GM12878 (cell line): ENCODE data around the gene SENP1. TPM values are rescaled to one million over a fixed set of nuclear protein-coding genes. Genes with fewer than 3 reads are reported as not detected.

ENCODE experiments used
- ATAC-seq: fragments of 200-7000 bp; cut with Tn5 transposase; 3 replicates; pipeline ENCODE4 v1.9.1; 2020; ENCODE audit warnings: mild to moderate bottlenecking, moderate library complexity
- BruUV-seq: library from RNA; stranded (reverse); fragments of 400-500 nt; replicated peaks from 2 replicates; lab custom pipeline; 2021; lab: Mats Ljungman, UMichigan
- CTCF ChIA-PET: fragments of 300-600 bp; sonication (Branson Sonifier 250); formaldehyde crosslinking; extraction: SDS; loops from one replicate; lab custom pipeline; 2021; ENCODE audit warnings: inconsistent platforms; lab: Yijun Ruan, JAX
- POLR2A ChIA-PET: fragments of 350-600 bp; formaldehyde crosslinking; extraction: SDS; loops from one replicate; lab custom pipeline; 2021; ENCODE audit warnings: inconsistent platforms; lab: Charles Lee
- RAD21 ChIA-PET: fragments of 300-600 bp; sonication (Branson Sonifier 250); formaldehyde crosslinking; loops from one replicate; lab custom pipeline; 2023; ENCODE audit warnings: antibody characterized with exemption; ENCODE audit not compliant: unreplicated experiment; lab: Charles Lee
- SMC1A ChIA-PET: fragments of 300-600 bp; sonication (Branson Sonifier 250); formaldehyde crosslinking; loops from one replicate; lab custom pipeline; 2023; ENCODE audit not compliant: unreplicated experiment, uncharacterized antibody; lab: Charles Lee
- DNase-seq: peaks from one replicate; pipeline ENCODE4 v3.0.0-alpha.2; 2011; ENCODE audit warnings: low read depth, low spot score
- FAIRE-seq: peaks from 3 replicates; lab custom pipeline; 2011; peaks lifted over from hg19 to GRCh38; lab: Jason Lieb, UNC
- H2AFZ ChIP-seq: 2 replicates; pipeline ENCODE4 v1.6.0; 2011; ENCODE audit warnings: low read depth, low read length, control low read depth; ENCODE audit not compliant: control insufficient read depth
- H3K27ac ChIP-seq: 2 replicates; pipeline ENCODE4 v1.5.1; 2011; ENCODE audit warnings: control low read depth; ENCODE audit not compliant: control insufficient read depth, insufficient read depth
- H3K27me3 ChIP-seq, 2 experiments: replicated peaks in 1 of 2; 2 replicates each; pipeline versions ENCODE4 v1.6.0 to v1.6.1; 2011; ENCODE audit warnings: low read length in 1 of 2; ENCODE audit not compliant: control insufficient read depth in 2 of 2, insufficient read depth in 2 of 2
- H3K36me3 ChIP-seq, 2 experiments: 2 replicates each; pipeline ENCODE4 v1.5.1; 2011; ENCODE audit warnings: low read length in 1 of 2; ENCODE audit not compliant: control insufficient read depth in 2 of 2, insufficient read depth in 2 of 2
- H3K4me1 ChIP-seq: 2 replicates; pipeline ENCODE4 v1.6.1; 2011; ENCODE audit warnings: mild to moderate bottlenecking, low read length, moderate library complexity, mixed read lengths; ENCODE audit not compliant: control insufficient read depth, insufficient read depth
- H3K4me2 ChIP-seq: 2 replicates; pipeline ENCODE4 v1.6.0; 2011; ENCODE audit warnings: control low read depth; ENCODE audit not compliant: control insufficient read depth, insufficient read depth
- H3K4me3 ChIP-seq: fragments of 200-600 bp; sonication (generic); 2 replicates; pipeline ENCODE4 v1.5.1; 2016
- H3K79me2 ChIP-seq: 2 replicates; pipeline ENCODE4 v1.6.0; 2011; ENCODE audit warnings: low read length; ENCODE audit not compliant: control insufficient read depth, insufficient read depth
- H3K9ac ChIP-seq: 2 replicates; pipeline ENCODE4 v1.8.0; 2011; ENCODE audit warnings: low read length, control low read depth, mixed read lengths; ENCODE audit not compliant: control insufficient read depth, insufficient read depth
- H3K9me3 ChIP-seq: replicated peaks from 3 replicates; pipeline ENCODE4 v1.5.1; 2011; ENCODE audit warnings: mild to moderate bottlenecking, low read length; ENCODE audit not compliant: control insufficient read depth, insufficient read depth
- H4K20me1 ChIP-seq: 2 replicates; pipeline ENCODE4 v1.6.0; 2011; ENCODE audit not compliant: control insufficient read depth, insufficient read depth
- BMI1 ChIP-seq: fragments of 450-650 bp; IDR thresholded peaks from 2 replicates; pipeline ENCODE4 v1.6.1; 2016; ENCODE audit warnings: mild to moderate bottlenecking, moderate library complexity, borderline replicate concordance
- FOS ChIP-seq: IDR thresholded peaks from 3 replicates; pipeline ENCODE4 v1.6.1; 2011; ENCODE audit warnings: borderline replicate concordance; ENCODE audit not compliant: insufficient read length; ENCODE audit errors: extremely low read depth
- HDGF ChIP-seq: fragments of 450-650 bp; IDR thresholded peaks from 2 replicates; pipeline ENCODE4 v1.6.1; 2016; ENCODE audit warnings: antibody characterized with exemption
- MYB ChIP-seq: fragments of 150-350 bp; IDR thresholded peaks from 2 replicates; pipeline ENCODE4 v1.6.1; 2014; ENCODE audit warnings: mild to moderate bottlenecking, low read depth, low read length, borderline replicate concordance
- NFIC ChIP-seq: IDR thresholded peaks from 2 replicates; pipeline ENCODE4 v1.6.1; 2012; ENCODE audit warnings: low read depth, mild to moderate bottlenecking, inconsistent platforms, low read length, moderate library complexity
- RAD51 ChIP-seq: fragments of 450-650 bp; IDR thresholded peaks from 2 replicates; pipeline ENCODE4 v1.6.1; 2016; ENCODE audit warnings: moderate library complexity, mild to moderate bottlenecking, inconsistent platforms
- SPI1 ChIP-seq: IDR thresholded peaks from 2 replicates; pipeline ENCODE4 v1.6.1; 2011; ENCODE audit warnings: low read depth, mild to moderate bottlenecking, low read length, moderate library complexity, borderline replicate concordance; ENCODE audit not compliant: insufficient read depth
- SUPT20H ChIP-seq: IDR thresholded peaks from 2 replicates; pipeline ENCODE4 v1.6.1; 2011; ENCODE audit warnings: low read depth, mild to moderate bottlenecking, low read length, moderate library complexity, borderline replicate concordance; ENCODE audit not compliant: control insufficient read depth
- ZNF217 ChIP-seq: fragments of 450-650 bp; IDR thresholded peaks from 2 replicates; pipeline ENCODE4 v1.6.1; 2017; ENCODE audit warnings: antibody characterized with exemption, mild to moderate bottlenecking
- ZSCAN29 ChIP-seq: fragments of 450-650 bp; IDR thresholded peaks from 2 replicates; pipeline ENCODE4 v1.6.1; 2017; ENCODE audit warnings: mild to moderate bottlenecking, moderate library complexity
- WGBS: methylation state at CpG from one replicate; pipeline ENCODE4 v1.1.6; 2016; ENCODE audit warnings: low lambda C conversion rate; ENCODE audit not compliant: insufficient replicate concordance, insufficient coverage; ENCODE audit errors: missing lambda C conversion rate; 5-methylcytosine and 5-hydroxymethylcytosine counted together
- in situ Hi-C: fragments of 300-500 bp; cut with MboI; formaldehyde crosslinking; loops from 9 replicates; pipeline ENCODE4 v1.14.3; 2018; ENCODE audit warnings: mixed read lengths
- intact Hi-C: fragments of 100-400 bp; cut with micrococcal nuclease; formaldehyde crosslinking; loops from one replicate; pipeline ENCODE4 v1.14.2; 2022; ENCODE audit not compliant: unreplicated experiment
- polyA plus RNA-seq, 11 experiments: library from polyadenylated mRNA; depleted of rRNA in 4 of 11; unstranded in 6 of 11; stranded (reverse) in 5 of 11; fragments of >200 nt; fragmentation: Nextera tagmentation in 4 of 11; fragmentation: Illumina TruSeq in 1 of 11; extraction: Ambion mirVana in 4 of 11; extraction: Trizol in 1 of 11; gene quantifications; 1 replicate in 1 of 11; 2 replicates in 10 of 11; pipeline versions ENCODE4 v1.2.1 to v1.2.3, GENCODE V29; 2011 to 2016; ENCODE audit warnings: inconsistent platforms in 2 of 11, missing spikeins in 2 of 11, low read depth in 1 of 11
- total RNA-seq, 4 experiments: library from RNA; depleted of rRNA in 3 of 4; stranded (reverse); fragments of >200 nt in 3 of 4; fragmentation: Illumina TruSeq in 1 of 4; extraction: Trizol in 1 of 4; gene quantifications; 2 replicates each; pipeline versions ENCODE4 v1.2.1 to v1.2.3, GENCODE V29; 2013 to 2021
- TF ChIP-seq, protein P1 (sequence below): fragments of 450-650 bp; IDR thresholded peaks from 2 replicates; pipeline ENCODE4 v1.6.1; 2017; ENCODE audit warnings: antibody characterized with exemption, mild to moderate bottlenecking, moderate library complexity
- TF ChIP-seq, protein P2 (sequence below): fragments of 450-650 bp; formaldehyde crosslinking; IDR thresholded peaks from 2 replicates; pipeline ENCODE4 v1.4.0; 2020; ENCODE audit warnings: mild to moderate bottlenecking, moderate library complexity
- TF ChIP-seq, protein P3 (sequence below): IDR thresholded peaks from 2 replicates; pipeline ENCODE4 v1.6.1; 2012; ENCODE audit warnings: low read depth, low read length, improper control_type of control experiment
- TF ChIP-seq, protein P4 (sequence below): fragments of 450-650 bp; IDR thresholded peaks from 2 replicates; pipeline ENCODE4 v1.6.1; 2017; ENCODE audit warnings: mild to moderate bottlenecking, low read depth, inconsistent platforms; ENCODE audit not compliant: poor library complexity, severe bottlenecking

SENP1 gene
- total and polyA plus RNA-seq, 10 of the 15 experiments (the other 5 are each of a cell fraction or from before 2014, with no cell fraction given) = 8.1 to 52.4 (median 26.1) TPM

DNA sequence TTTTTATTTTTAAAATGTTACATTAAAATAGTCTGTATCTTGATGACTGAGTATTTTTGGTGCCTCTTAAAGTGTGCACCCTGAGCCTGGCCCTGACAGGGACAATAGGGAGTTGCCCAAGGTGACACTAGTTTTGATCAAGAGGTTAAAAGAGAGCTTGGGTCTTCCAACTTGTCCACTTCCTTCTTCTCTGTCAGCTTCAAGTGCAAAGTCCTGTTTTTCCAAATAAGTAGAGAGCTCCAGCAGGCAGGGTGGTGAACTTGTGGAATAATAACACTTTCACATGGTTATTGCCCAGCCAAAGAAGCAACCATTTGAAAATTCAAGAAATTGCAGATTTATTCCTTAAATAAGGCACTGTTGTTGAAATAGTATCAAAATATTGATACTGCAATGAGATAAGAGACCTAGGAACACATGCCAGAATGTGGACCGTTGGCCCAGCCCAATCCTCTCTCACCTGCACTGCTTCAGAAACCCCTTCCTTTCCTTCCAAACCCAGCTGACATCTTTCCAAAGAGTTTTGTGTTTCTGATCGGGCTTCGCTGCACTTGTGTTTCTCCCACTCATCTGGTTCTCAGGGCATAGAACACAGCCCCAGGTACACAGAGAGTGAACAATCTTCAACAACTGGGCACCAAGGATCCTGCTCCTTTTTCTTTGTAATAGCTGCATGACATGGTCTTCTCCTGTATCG, 87.8 kb downstream of the SENP1 start:
- no TSS peak for BruUV-seq
- Histone ChIP-seq H3K79me2 (no peaks in the 10 kb centered on the region), H2AFZ (no peak overlapping the region), H4K20me1 (no peaks in the 10 kb centered on the region; the same call in 1 of the 2 replicates), H3K4me1 (no peaks in the 10 kb centered on the region), H3K27ac (no peak overlapping the region), H3K36me3 (no peaks in the 10 kb centered on the region), H3K4me2 (no peak overlapping the region), H3K27me3 (peaks cover 5 to 6% of the 10 kb centered on the region in 2 experiments; a peak in 3 of 4 replicates), H3K4me3 (no peak overlapping the region), H3K9ac (no peak overlapping the region), H3K9me3 (no peaks in the 10 kb centered on the region)
- in situ Hi-C loops = no loop called here
- 48% methylated on average over 4 of the region's 4 CpGs for WGBS
- ChIA-PET CTCF (no interaction called here), RAD21 (no interaction called here), POLR2A (no interaction called here), SMC1A (no interaction called here)
- no peak for DNase-seq
- intact Hi-C loops = no loop called here
- FAIRE-seq = no peak
- no peak for ATAC-seq
- TF ChIP-seq, protein P1, sequence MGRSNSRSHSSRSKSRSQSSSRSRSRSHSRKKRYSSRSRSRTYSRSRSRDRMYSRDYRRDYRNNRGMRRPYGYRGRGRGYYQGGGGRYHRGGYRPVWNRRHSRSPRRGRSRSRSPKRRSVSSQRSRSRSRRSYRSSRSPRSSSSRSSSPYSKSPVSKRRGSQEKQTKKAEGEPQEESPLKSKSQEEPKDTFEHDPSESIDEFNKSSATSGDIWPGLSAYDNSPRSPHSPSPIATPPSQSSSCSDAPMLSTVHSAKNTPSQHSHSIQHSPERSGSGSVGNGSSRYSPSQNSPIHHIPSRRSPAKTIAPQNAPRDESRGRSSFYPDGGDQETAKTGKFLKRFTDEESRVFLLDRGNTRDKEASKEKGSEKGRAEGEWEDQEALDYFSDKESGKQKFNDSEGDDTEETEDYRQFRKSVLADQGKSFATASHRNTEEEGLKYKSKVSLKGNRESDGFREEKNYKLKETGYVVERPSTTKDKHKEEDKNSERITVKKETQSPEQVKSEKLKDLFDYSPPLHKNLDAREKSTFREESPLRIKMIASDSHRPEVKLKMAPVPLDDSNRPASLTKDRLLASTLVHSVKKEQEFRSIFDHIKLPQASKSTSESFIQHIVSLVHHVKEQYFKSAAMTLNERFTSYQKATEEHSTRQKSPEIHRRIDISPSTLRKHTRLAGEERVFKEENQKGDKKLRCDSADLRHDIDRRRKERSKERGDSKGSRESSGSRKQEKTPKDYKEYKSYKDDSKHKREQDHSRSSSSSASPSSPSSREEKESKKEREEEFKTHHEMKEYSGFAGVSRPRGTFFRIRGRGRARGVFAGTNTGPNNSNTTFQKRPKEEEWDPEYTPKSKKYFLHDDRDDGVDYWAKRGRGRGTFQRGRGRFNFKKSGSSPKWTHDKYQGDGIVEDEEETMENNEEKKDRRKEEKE = no peak
- TF ChIP-seq ZNF217 (no peak), ZSCAN29 (no peak), NFIC (no peak), HDGF (no peak), BMI1 (no peak), SPI1 (no peak), SUPT20H (no peak), RAD51 (no peak), FOS (no peak), MYB (no peak)
- TF ChIP-seq, protein P2, sequence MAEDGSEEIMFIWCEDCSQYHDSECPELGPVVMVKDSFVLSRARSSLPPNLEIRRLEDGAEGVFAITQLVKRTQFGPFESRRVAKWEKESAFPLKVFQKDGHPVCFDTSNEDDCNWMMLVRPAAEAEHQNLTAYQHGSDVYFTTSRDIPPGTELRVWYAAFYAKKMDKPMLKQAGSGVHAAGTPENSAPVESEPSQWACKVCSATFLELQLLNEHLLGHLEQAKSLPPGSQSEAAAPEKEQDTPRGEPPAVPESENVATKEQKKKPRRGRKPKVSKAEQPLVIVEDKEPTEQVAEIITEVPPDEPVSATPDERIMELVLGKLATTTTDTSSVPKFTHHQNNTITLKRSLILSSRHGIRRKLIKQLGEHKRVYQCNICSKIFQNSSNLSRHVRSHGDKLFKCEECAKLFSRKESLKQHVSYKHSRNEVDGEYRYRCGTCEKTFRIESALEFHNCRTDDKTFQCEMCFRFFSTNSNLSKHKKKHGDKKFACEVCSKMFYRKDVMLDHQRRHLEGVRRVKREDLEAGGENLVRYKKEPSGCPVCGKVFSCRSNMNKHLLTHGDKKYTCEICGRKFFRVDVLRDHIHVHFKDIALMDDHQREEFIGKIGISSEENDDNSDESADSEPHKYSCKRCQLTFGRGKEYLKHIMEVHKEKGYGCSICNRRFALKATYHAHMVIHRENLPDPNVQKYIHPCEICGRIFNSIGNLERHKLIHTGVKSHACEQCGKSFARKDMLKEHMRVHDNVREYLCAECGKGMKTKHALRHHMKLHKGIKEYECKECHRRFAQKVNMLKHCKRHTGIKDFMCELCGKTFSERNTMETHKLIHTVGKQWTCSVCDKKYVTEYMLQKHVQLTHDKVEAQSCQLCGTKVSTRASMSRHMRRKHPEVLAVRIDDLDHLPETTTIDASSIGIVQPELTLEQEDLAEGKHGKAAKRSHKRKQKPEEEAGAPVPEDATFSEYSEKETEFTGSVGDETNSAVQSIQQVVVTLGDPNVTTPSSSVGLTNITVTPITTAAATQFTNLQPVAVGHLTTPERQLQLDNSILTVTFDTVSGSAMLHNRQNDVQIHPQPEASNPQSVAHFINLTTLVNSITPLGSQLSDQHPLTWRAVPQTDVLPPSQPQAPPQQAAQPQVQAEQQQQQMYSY = no peak
- TF ChIP-seq, protein P3, sequence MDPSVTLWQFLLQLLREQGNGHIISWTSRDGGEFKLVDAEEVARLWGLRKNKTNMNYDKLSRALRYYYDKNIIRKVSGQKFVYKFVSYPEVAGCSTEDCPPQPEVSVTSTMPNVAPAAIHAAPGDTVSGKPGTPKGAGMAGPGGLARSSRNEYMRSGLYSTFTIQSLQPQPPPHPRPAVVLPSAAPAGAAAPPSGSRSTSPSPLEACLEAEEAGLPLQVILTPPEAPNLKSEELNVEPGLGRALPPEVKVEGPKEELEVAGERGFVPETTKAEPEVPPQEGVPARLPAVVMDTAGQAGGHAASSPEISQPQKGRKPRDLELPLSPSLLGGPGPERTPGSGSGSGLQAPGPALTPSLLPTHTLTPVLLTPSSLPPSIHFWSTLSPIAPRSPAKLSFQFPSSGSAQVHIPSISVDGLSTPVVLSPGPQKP = no peak
- TF ChIP-seq, protein P4, sequence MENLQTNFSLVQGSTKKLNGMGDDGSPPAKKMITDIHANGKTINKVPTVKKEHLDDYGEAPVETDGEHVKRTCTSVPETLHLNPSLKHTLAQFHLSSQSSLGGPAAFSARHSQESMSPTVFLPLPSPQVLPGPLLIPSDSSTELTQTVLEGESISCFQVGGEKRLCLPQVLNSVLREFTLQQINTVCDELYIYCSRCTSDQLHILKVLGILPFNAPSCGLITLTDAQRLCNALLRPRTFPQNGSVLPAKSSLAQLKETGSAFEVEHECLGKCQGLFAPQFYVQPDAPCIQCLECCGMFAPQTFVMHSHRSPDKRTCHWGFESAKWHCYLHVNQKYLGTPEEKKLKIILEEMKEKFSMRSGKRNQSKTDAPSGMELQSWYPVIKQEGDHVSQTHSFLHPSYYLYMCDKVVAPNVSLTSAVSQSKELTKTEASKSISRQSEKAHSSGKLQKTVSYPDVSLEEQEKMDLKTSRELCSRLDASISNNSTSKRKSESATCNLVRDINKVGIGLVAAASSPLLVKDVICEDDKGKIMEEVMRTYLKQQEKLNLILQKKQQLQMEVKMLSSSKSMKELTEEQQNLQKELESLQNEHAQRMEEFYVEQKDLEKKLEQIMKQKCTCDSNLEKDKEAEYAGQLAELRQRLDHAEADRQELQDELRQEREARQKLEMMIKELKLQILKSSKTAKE = no peak
